KMS-11 (cell line): ENCODE data around the gene CBX3.
A peak's percentile ranks its signal among the peaks of the same experiment; 100 is the strongest.
"Not testable (repeated sequence)": the region's sequence is repeated elsewhere in the genome, so short reads cannot be mapped to it uniquely, and the experiment has no call there.

Experiments
- H2AFZ ChIP-seq: fragments of 200-600 bp; sonication (generic); 2 replicates; pipeline ENCODE4 v1.6.1; 2016; ENCODE audit warnings: antibody characterized with exemption, mixed run types, low read depth
- H3K27ac ChIP-seq: fragments of 200-600 bp; sonication (generic); 2 replicates; pipeline ENCODE4 v1.6.1; 2016; ENCODE audit warnings: mild to moderate bottlenecking, mixed run types
- H3K27me3 ChIP-seq: fragments of 200-600 bp; sonication (generic); 2 replicates; pipeline ENCODE4 v1.6.1; 2017; ENCODE audit warnings: mild to moderate bottlenecking, low read depth, mixed run types, moderate library complexity; ENCODE audit not compliant: insufficient read depth
- H3K36me3 ChIP-seq: fragments of 200-600 bp; sonication (generic); 2 replicates; pipeline ENCODE4 v1.6.1; 2017; ENCODE audit warnings: mild to moderate bottlenecking, mixed run types; ENCODE audit not compliant: insufficient read depth
- H3K4me1 ChIP-seq: fragments of 200-600 bp; sonication (generic); 2 replicates; pipeline ENCODE4 v1.6.1; 2016; ENCODE audit warnings: mild to moderate bottlenecking, low read depth, mixed run types; ENCODE audit not compliant: poor library complexity, severe bottlenecking
- H3K4me2 ChIP-seq: fragments of 200-600 bp; sonication (generic); 2 replicates; pipeline ENCODE4 v1.7.0; 2016; ENCODE audit warnings: mild to moderate bottlenecking, mixed run types
- H3K4me3 ChIP-seq: fragments of 200-600 bp; sonication (generic); IDR thresholded peaks from 2 replicates; pipeline ENCODE4 v1.6.1; 2017; ENCODE audit warnings: low read depth, low read length, mixed read lengths; ENCODE audit not compliant: insufficient read depth
- H3K79me2 ChIP-seq: fragments of 200-600 bp; sonication (generic); 2 replicates; pipeline ENCODE4 v1.6.1; 2016; ENCODE audit warnings: low read depth, mixed run types; ENCODE audit not compliant: insufficient read depth
- H3K9ac ChIP-seq: fragments of 200-600 bp; sonication (generic); 2 replicates; pipeline ENCODE4 v1.6.1; 2016; ENCODE audit warnings: mild to moderate bottlenecking, mixed run types
- H4K20me1 ChIP-seq: fragments of 200-600 bp; sonication (generic); 2 replicates; pipeline ENCODE4 v1.6.1; 2016; ENCODE audit warnings: mild to moderate bottlenecking, mixed run types; ENCODE audit not compliant: insufficient read depth
- CTCF ChIP-seq: fragments of 200-600 bp; sonication (generic); conservative IDR thresholded peaks from 2 replicates; pipeline ENCODE4 v1.6.1; 2017; ENCODE audit warnings: low read depth, mild to moderate bottlenecking, antibody characterized with exemption, low read length, moderate library complexity, mixed read lengths

CBX3 gene

GRCh38 chr7:26201247-26202018 is at the start of gene CBX3:
CBX3 (plus strand) TSS chr7:26201745; CDS start chr7:26202999, 1,254 bp downstream.
- H3K27me3 ChIP-seq = no peaks in the 10 kb centered on the region
- H3K9ac ChIP-seq = peak within 1 kb of the TSS; percentile 98
- H2AFZ ChIP-seq = peak within 1 kb of the TSS; percentile 53
- peaks cover 42% of the 10 kb centered on the region for H3K4me1 ChIP-seq
- no peak for TF ChIP-seq CTCF
- peak within 1 kb of the TSS; percentile 41 for H3K4me3 ChIP-seq
- H3K4me2 ChIP-seq = peak within 1 kb of the TSS; percentile 88
- H3K79me2 ChIP-seq = peaks cover 89% of the 10 kb centered on the region
- H3K27ac ChIP-seq = peak within 1 kb of the TSS; percentile 94
- peaks cover 66% of the 10 kb centered on the region for H4K20me1 ChIP-seq
- peaks cover 38% of the 10 kb centered on the region; the same call in 1 of the 2 replicates for H3K36me3 ChIP-seq

GRCh38 chr7:26151953-26152781 is 49.4 kb upstream of the CBX3 start, which contains the start of gene NFE2L3:
NFE2L3 (plus strand) TSS chr7:26152198; CDS start chr7:26152499, 301 bp downstream.
- Histone ChIP-seq H3K9ac (peak within 1 kb of the TSS; percentile 82), H3K27me3 (no peaks in the 10 kb centered on the region), H3K4me1 (peaks cover 42% of the 10 kb centered on the region), H3K4me3 (peak within 1 kb of the TSS; percentile 15), H3K4me2 (peak within 1 kb of the TSS; percentile 83), H4K20me1 (no peaks in the 10 kb centered on the region), H2AFZ (peak within 1 kb of the TSS; percentile 95), H3K79me2 (peaks cover 49% of the 10 kb centered on the region), H3K27ac (peak within 1 kb of the TSS; percentile 99), H3K36me3 (no peaks in the 10 kb centered on the region)
- no peak for TF ChIP-seq CTCF

- H3K4me3 ChIP-seq = peak overlapping the region; percentile 15
- H3K79me2 ChIP-seq = peaks cover 56% of the 10 kb centered on the region
- peak overlapping the region; percentile 82 for H3K9ac ChIP-seq
- not testable (repeated sequence) for H3K27me3 ChIP-seq, H3K36me3 ChIP-seq, H2AFZ ChIP-seq, H4K20me1 ChIP-seq
- peak overlapping the region; percentile 99 for H3K27ac ChIP-seq
- peaks cover 48% of the 10 kb centered on the region for H3K4me1 ChIP-seq
- peak overlapping the region; percentile 80 for H3K4me2 ChIP-seq
Observed at GRCh38 chr7:26152782-26153240, 48.7 kb upstream of the CBX3 start.

GRCh38 chr7:26153241-26153822 is 48.2 kb upstream of the CBX3 start:
- Histone ChIP-seq H3K4me1 (peaks cover 53% of the 10 kb centered on the region), H3K27ac (peak overlapping the region; percentile 99), H3K9ac (peak overlapping the region; percentile 82), H3K36me3 (no peaks in the 10 kb centered on the region), H3K4me2 (peak overlapping the region; percentile 80), H3K4me3 (peak overlapping the region; percentile 15), H4K20me1 (no peaks in the 10 kb centered on the region), H3K79me2 (peaks cover 61% of the 10 kb centered on the region), H3K27me3 (no peaks in the 10 kb centered on the region), H2AFZ (no peak overlapping the region)
- peak; percentile 32 for TF ChIP-seq CTCF
